GM21528 (cell line): Measurements from ENCODE around the gene EXOC4.
"Not testable (repeated sequence)": the region's sequence is repeated elsewhere in the genome, so short reads cannot be mapped to it uniquely, and the experiment has no call there.

Experiments
- ATAC-seq: cut with Tn5 transposase; IDR thresholded peaks from one replicate; pipeline ENCODE4 v1.9.1; 2021; ENCODE audit warnings: mild to moderate bottlenecking, moderate library complexity; ENCODE audit not compliant: unreplicated experiment, low FRiP score

The EXOC4 gene

GRCh38 chr7:133310232-133310862, 57.5 kb downstream of the EXOC4 start:
- ATAC-seq = no peak

- ATAC-seq = no peak
These were observed 60.7 kb downstream of the EXOC4 start for GRCh38 chr7:133313575-133313974.

- ATAC-seq = no peak
These were observed 61.2 kb downstream of the EXOC4 start for GRCh38 chr7:133314084-133314483.

GRCh38 chr7:133315332-133316040, 62.6 kb downstream of the EXOC4 start:
- no peak for ATAC-seq

GRCh38 chr7:133319842-133320241, 67.0 kb downstream of the EXOC4 start:
- ATAC-seq = no peak

- ATAC-seq = no peak
These were observed 68.0 kb downstream of the EXOC4 start for GRCh38 chr7:133320891-133321290.

- not testable (repeated sequence) for ATAC-seq
These were observed 68.5 kb downstream of the EXOC4 start for GRCh38 chr7:133321366-133321765.

- not testable (repeated sequence) for ATAC-seq
These were observed 73.9 kb downstream of the EXOC4 start for GRCh38 chr7:133326745-133327144.

GRCh38 chr7:133328021-133328420, 75.1 kb downstream of the EXOC4 start:
- ATAC-seq = not testable (repeated sequence)

GRCh38 chr7:133330085-133330484, 77.2 kb downstream of the EXOC4 start:
- ATAC-seq = no peak

- ATAC-seq = no peak
These were observed 79.0 kb downstream of the EXOC4 start for GRCh38 chr7:133331861-133332260.

GRCh38 chr7:133339772-133340171, 86.9 kb downstream of the EXOC4 start:
- ATAC-seq = no peak

GRCh38 chr7:133344275-133344674, 91.4 kb downstream of the EXOC4 start:
- no peak for ATAC-seq

GRCh38 chr7:133345690-133346421, 93.0 kb downstream of the EXOC4 start:
- no peak for ATAC-seq

- ATAC-seq = no peak
These were observed 95.4 kb downstream of the EXOC4 start for GRCh38 chr7:133348250-133348649.

GRCh38 chr7:133349101-133349500, 96.2 kb downstream of the EXOC4 start:
- ATAC-seq = no peak

GRCh38 chr7:133352430-133352829, 99.6 kb downstream of the EXOC4 start:
- ATAC-seq = no peak

GRCh38 chr7:133353775-133354174, 100.9 kb downstream of the EXOC4 start:
- no peak for ATAC-seq

- no peak for ATAC-seq
These were observed 101.9 kb downstream of the EXOC4 start for GRCh38 chr7:133354546-133355324.

GRCh38 chr7:133355325-133355708, 102.4 kb downstream of the EXOC4 start:
- ATAC-seq = no peak

- no peak for ATAC-seq
These were observed 102.9 kb downstream of the EXOC4 start for GRCh38 chr7:133355822-133356221.
